Neural cell (in vitro differentiated cells): ENCODE results near the gene BICRAL.

Experiments used
- CTCF ChIP-seq: fragments of 450-650 bp; IDR thresholded peaks from 2 replicates; pipeline ENCODE4 v1.5.1; 2014; ENCODE audit warnings: antibody characterized with exemption, mild to moderate bottlenecking, moderate library complexity; ENCODE audit not compliant: poor library complexity, severe bottlenecking
- EP300 ChIP-seq: fragments of 450-650 bp; conservative IDR thresholded peaks from 2 replicates; pipeline ENCODE4 v1.6.1; 2014; ENCODE audit warnings: antibody characterized with exemption, mild to moderate bottlenecking, moderate library complexity; ENCODE audit not compliant: poor library complexity, severe bottlenecking
- RAD21 ChIP-seq: fragments of 450-650 bp; conservative IDR thresholded peaks from 2 replicates; pipeline ENCODE4 v1.6.1; 2014; ENCODE audit warnings: antibody characterized with exemption, mild to moderate bottlenecking, moderate library complexity

DNA sequence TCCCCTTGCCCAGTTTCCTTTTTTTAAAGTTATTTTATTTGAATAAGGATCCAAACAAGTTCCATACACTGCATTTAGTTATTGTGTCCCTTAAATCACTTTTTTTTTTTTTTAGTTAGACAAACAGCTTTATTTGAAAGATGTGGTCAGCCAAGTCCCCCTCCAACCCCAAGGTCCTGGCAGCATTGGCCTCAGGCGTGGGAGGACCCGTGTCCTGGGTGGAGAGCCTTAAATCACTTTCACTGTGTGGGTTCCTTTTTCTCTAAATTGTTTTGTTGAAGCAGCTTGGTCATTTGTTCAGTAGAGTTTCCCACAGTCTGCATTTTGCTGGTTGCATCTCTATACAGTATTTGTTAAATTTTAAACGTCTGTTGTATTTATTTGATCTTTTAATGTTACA is 30.8 kb upstream of the BICRAL start:
- TF ChIP-seq CTCF (no peak), EP300 (no peak), RAD21 (no peak)
